Skin epidermis (tissue), 12 donors: ENCODE data around the gene FGF1.

Experiments
- H3K27ac ChIP-seq, 21 experiments: fragments of 200-600 bp; sonication (generic) in 11 of 21; one replicate each; pipeline ENCODE4 v1.5.0; 2020; ENCODE audit warnings: mild to moderate bottlenecking in 3 of 21, inconsistent platforms in 2 of 21, moderate library complexity in 2 of 21
- H3K4me3 ChIP-seq, 7 experiments: fragments of 200-600 bp; sonication (generic) in 2 of 7; one replicate each; pipeline ENCODE4 v1.5.0; 2020; ENCODE audit warnings: inconsistent platforms in 2 of 7, mild to moderate bottlenecking in 2 of 7, moderate library complexity in 1 of 7

The FGF1 gene

DNA sequence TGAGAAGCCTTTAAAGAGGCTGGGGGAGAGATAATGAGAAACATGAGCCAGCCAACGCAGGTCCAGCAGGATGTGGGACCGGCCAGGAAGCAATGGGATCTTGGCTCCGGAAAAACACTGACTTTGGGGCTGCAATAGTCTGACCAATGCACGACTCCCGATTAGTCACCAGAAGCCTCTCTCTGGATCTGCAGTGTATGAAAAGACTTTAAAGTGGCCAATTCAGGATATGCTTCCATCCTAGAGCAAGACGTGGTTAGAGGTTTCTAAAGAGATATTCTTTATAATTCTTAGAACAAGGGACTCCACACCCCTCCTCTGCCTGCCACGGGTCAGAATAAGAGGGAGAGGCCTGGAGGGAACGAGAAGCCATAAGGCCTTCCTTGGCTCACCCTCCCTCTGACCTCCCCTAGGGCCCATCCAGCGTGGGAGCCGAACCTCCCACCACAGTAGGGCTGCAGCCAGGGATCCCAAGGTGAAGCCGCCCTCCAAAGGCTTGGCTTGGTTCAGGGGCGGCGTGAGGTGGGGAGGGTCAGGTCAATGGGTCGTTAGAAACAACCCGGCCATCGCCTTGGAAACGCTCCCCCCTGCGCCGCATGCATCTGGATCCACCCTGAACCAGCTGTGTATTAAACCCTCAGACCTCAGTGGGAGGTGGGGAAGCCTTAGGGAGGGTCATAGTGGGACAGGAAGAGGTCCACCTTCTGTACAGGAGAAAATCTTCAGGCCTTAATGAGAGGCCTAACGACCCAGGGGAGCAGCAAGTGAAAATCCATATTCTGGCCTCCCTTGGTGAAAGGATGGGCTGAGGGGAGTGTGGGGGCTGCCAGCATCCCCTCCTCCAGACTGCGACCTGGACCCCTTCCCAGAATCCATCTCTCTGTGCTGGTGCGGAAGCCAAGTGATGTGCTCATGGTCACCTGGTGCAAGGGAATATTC is 11.1 kb downstream of the FGF1 start:
- Histone ChIP-seq H3K4me3 (no peak overlapping the region), H3K27ac (peak overlapping the region in 6 of 21 experiments; percentile 31 to 68 (median 54))

DNA sequence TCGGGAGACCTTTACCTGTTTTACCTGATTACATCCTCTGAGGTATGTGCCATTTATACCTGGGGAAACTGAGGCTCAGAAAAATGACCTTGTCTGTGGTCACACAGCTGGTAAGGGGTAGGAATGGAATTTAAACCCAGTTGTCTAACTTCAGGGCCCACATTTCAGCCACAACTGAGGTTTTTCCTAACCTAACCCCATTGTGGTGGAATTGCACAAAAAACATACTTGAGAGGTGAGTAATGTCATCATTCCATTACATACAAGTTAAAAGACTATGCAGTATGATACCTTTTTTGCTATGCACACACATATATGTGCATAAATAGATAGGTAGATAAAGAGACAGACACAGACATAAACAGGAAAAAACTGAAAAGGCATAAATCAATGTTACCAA is 14.1 kb downstream of the FGF1 start:
- no peak overlapping the region for H3K4me3 ChIP-seq
- H3K27ac ChIP-seq, result peak overlapping the region in 2 of 21 experiments; percentile 35 to 39

GRCh38 chr5:142671266-142671665 is 14.6 kb downstream of the FGF1 start:
- Histone ChIP-seq H3K4me3 (no peak overlapping the region), H3K27ac (peak overlapping the region in 4 of 21 experiments; percentile 35 to 41 (median 37))

- Histone ChIP-seq H3K27ac (peak overlapping the region in 4 of 21 experiments; percentile 35 to 41 (median 37)), H3K4me3 (no peak overlapping the region)
Measured at GRCh38 chr5:142670804-142671203, 15.1 kb downstream of the FGF1 start.

GRCh38 chr5:142669477-142669876 is 16.4 kb downstream of the FGF1 start:
- Histone ChIP-seq H3K27ac (no peak overlapping the region), H3K4me3 (no peak overlapping the region)

DNA sequence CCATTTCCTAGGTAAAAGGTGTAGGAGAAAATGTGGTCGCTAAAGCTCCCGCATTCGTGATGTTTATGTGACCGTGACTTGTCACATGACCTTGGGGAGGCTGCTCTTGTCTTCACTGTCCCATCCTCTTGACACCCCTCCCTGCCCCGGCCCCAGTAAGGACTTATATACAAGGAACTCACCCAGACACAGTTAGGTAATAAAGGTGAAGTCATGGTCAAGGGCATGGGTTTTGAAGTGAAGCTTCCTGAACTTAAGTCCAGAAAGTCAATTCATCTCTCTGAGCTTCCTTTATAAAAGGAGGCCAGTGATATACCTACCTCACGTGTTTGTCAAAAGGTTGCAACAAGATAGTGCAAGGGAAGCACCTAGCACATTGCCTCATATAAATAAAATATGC is 17.6 kb downstream of the FGF1 start:
- Histone ChIP-seq H3K27ac (no peak overlapping the region), H3K4me3 (no peak overlapping the region)

DNA sequence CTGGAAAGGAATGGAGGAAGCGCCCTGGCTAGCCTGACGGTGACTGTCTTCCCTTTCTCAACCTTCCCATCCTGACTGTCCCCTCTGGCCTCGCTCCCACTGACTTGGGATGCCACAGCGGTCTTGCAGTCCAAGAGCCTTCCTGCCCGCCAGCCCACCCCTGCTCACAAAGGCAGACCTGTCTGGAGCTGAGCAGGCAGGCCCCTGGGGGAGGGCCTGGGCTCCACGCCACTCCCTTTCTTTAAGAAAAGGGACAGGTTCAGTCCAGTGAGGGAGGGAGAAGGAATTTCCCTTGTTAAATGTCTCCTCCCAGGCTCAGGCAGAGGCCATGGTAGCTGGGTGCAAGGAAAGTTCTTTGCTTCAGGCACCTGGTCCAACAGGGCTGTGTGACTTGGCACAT is 18.1 kb downstream of the FGF1 start:
- H3K27ac ChIP-seq, result peak overlapping the region in 1 of 21 experiments; percentile 14

DNA sequence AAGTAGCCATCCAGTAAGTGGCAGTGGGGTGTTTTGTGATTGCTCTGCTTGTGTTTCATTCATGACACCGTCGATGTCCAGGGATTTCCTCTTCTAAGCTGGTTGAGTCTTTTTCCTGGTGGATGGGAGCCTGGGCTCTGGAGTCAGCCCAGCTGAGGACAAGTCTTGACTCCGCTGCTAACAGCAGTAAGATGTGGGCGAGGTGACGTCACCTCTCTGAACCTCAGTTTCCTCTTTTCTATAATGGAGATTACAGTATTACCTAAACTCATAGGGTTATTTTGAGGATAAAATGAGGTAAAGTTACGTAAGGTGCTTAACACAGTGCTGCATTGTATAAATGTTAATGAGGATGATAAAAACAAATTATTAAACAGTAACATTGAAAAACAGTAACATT is 21.3 kb downstream of the FGF1 start:
- Histone ChIP-seq H3K27ac (no peak overlapping the region), H3K4me3 (no peak overlapping the region)

More for the DNA sequence above, 18.1 kb downstream of the FGF1 start:
- H3K4me3 ChIP-seq, result no peak overlapping the region

DNA sequence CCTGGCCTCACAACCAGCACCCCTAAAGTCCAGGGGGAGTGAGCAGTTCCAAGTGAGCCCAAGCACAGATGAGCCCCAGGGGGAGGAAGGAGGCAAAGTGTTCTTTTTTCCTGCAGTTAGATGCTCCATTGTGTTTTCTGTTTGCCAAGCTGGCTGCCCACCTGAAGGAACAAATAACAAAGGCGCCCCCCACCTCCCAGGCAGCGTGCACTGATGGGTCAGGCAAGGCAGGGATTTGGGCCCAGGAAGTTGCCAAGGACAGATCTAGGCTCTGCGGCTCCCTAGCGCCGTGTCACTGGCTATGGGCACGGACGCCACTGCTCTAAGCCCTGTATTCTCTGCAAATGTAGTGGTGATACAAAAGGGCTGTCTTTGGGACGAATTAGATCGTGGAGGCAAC is 21.8 kb downstream of the FGF1 start:
- H3K27ac ChIP-seq, result no peak overlapping the region

GRCh38 chr5:142663246-142663645 is 22.6 kb downstream of the FGF1 start:
- no peak overlapping the region for H3K4me3 ChIP-seq
- no peak overlapping the region for H3K27ac ChIP-seq

More for the DNA sequence above, 21.8 kb downstream of the FGF1 start:
- H3K4me3 ChIP-seq, result no peak overlapping the region

- H3K27ac ChIP-seq, result no peak overlapping the region
Measured at GRCh38 chr5:142661957-142662356, 23.9 kb downstream of the FGF1 start.

DNA sequence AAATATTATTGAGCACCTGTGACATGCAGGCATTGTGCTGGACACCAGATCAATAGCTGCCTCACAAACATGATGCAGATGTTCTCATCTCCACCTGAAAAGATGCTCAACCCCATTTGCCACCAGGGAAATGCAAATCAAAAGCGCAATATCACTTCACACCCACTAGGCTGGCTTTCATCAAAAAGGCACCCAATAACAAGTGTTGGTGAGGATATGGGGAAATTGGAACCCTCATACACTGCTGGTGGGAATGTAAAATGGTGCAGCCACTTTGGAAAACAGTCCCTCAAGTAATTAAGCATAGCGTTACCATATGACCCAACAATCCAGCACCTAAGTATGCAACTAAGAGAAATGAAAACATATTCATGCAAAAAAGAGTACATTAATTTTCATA is 24.7 kb downstream of the FGF1 start:
- no peak overlapping the region for H3K27ac ChIP-seq
- H3K4me3 ChIP-seq, result no peak overlapping the region

More at GRCh38 chr5:142661957-142662356, 23.9 kb downstream of the FGF1 start:
- no peak overlapping the region for H3K4me3 ChIP-seq

GRCh38 chr5:142660731-142661130 is 25.2 kb downstream of the FGF1 start:
- no peak overlapping the region for H3K4me3 ChIP-seq
- H3K27ac ChIP-seq, result no peak overlapping the region

- no peak overlapping the region for H3K27ac ChIP-seq
- H3K4me3 ChIP-seq, result no peak overlapping the region
Measured at GRCh38 chr5:142660196-142660595, 25.7 kb downstream of the FGF1 start.

DNA sequence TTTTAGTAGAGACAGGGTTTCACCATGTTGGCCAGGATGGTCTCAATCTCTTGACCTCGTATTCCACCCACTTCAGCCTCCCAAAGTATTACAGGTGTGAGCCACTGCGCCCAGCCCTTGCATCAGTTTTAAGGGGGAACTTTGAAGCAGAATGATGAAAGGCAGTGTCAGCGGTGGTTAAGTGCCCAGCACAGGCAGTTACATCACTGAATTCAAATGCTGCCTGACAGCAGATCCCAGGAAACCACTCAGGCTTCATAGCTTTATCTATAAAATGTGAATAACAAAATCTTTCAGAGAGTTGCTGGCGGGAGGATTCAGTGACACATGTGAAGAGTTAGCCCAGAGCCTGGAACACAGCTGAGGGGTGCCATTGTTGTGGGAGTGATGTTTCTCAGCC is 26.5 kb downstream of the FGF1 start:
- no peak overlapping the region for H3K4me3 ChIP-seq
- H3K27ac ChIP-seq, result no peak overlapping the region

DNA sequence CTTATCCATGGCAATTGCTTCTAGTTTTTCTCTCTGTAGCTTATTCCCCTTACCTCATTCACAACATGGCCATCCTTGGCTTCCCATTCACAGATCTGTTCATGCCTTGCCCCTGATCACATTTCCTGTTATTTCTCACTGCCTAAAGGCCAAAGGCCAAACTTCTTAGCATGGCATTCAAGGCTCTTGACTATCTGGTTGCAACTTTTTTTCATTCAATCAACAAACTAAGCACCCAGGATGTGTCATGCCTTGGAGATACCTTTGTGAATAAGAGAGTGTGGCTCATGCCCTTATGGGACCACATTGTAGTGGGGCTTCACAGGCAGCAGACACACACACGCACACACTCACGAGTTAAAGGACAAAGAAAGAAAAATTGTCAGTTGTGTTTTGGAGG is 27.6 kb downstream of the FGF1 start:
- Histone ChIP-seq H3K4me3 (no peak overlapping the region), H3K27ac (no peak overlapping the region)

GRCh38 chr5:142657446-142657845 is 28.4 kb downstream of the FGF1 start:
- H3K27ac ChIP-seq, result no peak overlapping the region
- H3K4me3 ChIP-seq, result no peak overlapping the region

- H3K27ac ChIP-seq, result peak overlapping the region in 1 of 21 experiments; percentile 23
- no peak overlapping the region for H3K4me3 ChIP-seq
Measured at GRCh38 chr5:142655339-142656267, 30.3 kb downstream of the FGF1 start.

DNA sequence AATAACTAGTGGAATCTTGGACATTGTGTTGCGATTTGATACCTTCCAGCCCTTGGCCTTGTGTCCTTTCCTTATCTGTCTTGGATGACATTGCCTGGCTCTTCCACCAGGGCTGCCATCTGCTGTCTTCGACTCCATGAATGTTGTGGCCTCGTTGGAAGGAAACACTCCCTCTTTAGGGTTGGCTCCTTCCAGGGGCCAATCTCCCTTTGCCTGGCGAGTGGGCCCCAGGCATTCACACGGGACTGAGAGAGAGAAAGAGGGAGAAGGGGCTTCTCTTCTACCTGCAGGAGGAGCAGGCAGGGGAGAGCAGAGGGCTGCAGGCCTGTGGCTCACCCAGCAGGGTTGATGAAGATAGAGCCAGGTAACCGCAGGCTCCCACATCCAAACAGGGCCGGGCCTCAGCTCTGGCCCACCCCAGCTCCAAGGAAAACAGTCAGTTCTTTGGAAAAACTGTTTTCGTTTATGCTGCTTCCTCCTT is 31.3 kb downstream of the FGF1 start:
- peak overlapping the region in 2 of 21 experiments; percentile 16 to 23 for H3K27ac ChIP-seq
- H3K4me3 ChIP-seq, result no peak overlapping the region

GRCh38 chr5:142653321-142653720 is 32.6 kb downstream of the FGF1 start:
- H3K27ac ChIP-seq, result no peak overlapping the region
- no peak overlapping the region for H3K4me3 ChIP-seq
